ENCODE data around the gene P3H1.

DNA sequence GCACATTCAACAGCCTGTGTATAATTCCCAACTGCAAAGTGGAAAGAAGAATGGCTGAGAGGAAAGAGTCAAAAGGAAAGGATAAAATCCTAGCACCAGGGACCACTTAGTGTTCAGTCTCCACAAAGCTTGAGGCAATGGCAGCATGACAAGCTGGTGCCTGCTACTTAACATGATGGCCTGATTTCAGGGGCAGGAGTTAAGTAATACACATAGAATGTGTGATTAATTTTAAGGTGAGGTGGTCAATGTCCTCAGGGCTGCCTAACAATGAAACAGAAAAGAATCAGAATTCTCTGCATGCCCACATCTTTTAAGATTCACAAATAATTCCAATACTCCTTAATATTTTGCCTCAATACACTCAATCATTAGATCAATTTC is 8.9 kb downstream of the P3H1 start:
- TF ChIP-seq, protein P1, sequence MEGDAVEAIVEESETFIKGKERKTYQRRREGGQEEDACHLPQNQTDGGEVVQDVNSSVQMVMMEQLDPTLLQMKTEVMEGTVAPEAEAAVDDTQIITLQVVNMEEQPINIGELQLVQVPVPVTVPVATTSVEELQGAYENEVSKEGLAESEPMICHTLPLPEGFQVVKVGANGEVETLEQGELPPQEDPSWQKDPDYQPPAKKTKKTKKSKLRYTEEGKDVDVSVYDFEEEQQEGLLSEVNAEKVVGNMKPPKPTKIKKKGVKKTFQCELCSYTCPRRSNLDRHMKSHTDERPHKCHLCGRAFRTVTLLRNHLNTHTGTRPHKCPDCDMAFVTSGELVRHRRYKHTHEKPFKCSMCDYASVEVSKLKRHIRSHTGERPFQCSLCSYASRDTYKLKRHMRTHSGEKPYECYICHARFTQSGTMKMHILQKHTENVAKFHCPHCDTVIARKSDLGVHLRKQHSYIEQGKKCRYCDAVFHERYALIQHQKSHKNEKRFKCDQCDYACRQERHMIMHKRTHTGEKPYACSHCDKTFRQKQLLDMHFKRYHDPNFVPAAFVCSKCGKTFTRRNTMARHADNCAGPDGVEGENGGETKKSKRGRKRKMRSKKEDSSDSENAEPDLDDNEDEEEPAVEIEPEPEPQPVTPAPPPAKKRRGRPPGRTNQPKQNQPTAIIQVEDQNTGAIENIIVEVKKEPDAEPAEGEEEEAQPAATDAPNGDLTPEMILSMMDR (IDR thresholded peaks at IDR 0.05; ENCODE audit: insufficient read depth, low read length), result no peak
- TF ChIP-seq POLR2AphosphoS5 (IDR thresholded peaks at IDR 0.05; ENCODE audit: low read depth), result no peak
- TF ChIP-seq, protein P2, sequence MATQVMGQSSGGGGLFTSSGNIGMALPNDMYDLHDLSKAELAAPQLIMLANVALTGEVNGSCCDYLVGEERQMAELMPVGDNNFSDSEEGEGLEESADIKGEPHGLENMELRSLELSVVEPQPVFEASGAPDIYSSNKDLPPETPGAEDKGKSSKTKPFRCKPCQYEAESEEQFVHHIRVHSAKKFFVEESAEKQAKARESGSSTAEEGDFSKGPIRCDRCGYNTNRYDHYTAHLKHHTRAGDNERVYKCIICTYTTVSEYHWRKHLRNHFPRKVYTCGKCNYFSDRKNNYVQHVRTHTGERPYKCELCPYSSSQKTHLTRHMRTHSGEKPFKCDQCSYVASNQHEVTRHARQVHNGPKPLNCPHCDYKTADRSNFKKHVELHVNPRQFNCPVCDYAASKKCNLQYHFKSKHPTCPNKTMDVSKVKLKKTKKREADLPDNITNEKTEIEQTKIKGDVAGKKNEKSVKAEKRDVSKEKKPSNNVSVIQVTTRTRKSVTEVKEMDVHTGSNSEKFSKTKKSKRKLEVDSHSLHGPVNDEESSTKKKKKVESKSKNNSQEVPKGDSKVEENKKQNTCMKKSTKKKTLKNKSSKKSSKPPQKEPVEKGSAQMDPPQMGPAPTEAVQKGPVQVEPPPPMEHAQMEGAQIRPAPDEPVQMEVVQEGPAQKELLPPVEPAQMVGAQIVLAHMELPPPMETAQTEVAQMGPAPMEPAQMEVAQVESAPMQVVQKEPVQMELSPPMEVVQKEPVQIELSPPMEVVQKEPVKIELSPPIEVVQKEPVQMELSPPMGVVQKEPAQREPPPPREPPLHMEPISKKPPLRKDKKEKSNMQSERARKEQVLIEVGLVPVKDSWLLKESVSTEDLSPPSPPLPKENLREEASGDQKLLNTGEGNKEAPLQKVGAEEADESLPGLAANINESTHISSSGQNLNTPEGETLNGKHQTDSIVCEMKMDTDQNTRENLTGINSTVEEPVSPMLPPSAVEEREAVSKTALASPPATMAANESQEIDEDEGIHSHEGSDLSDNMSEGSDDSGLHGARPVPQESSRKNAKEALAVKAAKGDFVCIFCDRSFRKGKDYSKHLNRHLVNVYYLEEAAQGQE (IDR thresholded peaks at IDR 0.05; ENCODE audit: insufficient replicate concordance, low read depth), result no peak
